Measurements from ENCODE around the gene METTL25B. TPM values are rescaled to one million over a fixed set of nuclear protein-coding genes. Genes with fewer than 3 reads are reported as not detected.

METTL25B gene
- total and polyA plus RNA-seq, 2 of the 4 experiments (the other 2 are of a cell fraction) = 2.3 to 10.1 TPM

DNA sequence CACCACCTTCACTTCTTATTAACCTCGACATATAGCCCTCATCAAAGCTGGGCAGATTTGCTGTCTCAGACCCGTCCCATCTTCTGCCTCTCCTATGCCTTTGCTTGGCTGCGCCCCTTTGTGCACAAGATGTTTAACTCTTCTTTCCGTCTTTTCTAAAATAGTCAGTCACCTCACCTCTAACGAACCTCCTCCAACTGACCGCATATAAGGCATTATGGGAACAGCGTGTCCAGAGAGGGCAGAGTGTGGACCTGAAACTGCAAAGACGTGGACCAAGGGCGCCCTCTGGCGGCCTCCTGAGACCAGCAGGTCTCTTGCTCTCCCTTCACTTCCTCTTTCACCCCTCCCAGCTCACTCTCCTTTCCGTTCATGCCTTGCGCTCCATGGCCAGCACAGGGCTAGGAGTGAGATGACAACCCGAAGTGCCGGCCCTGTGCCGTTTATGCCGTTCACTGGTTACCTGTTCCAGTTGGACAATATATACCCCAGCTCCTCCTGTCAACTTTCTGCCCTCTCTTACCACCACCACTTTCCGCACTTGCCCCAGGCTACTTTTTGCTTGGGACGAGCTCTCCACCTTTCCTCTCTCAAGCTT is 2.5 kb upstream of the METTL25B start:
- intact Hi-C loops (cut with micrococcal nuclease) = loop anchor here (1.0 to 10.0 kb wide), 8 partner anchors 17 to 221 kb away; partner anchors contain the start of genes LRRC71, MEF2D, NTRK1 and PRCC
- H2BK20ac ChIP-seq (ENCODE audit: low read depth, low read length) = no peak overlapping the region
- H3K4me1 ChIP-seq (ENCODE audit: control insufficient read depth, insufficient read depth, low read length) = peaks cover 8% of the 10 kb centered on the region
- 24% methylated on average over 12 of the region's 18 CpGs; no CpG with 5 or more reads in 1 of the 2 experiments for WGBS, 2 experiments (ENCODE audit: extremely low coverage in 2 of 2, insufficient read length in 1 of 2)
- no peak overlapping the region for H2BK15ac ChIP-seq (ENCODE audit: low read depth, low read length)
- H3K36me3 ChIP-seq (ENCODE audit: control insufficient read depth, insufficient read depth, low read length) = peaks cover 30% of the 10 kb centered on the region
- BruUV-seq (replicated peaks) = no TSS peak
- H4K20me1 ChIP-seq (ENCODE audit: insufficient read depth, low read length) = peaks cover 40% of the 10 kb centered on the region
- peak overlapping the region; percentile 86 for H2AK9ac ChIP-seq (replicated peaks; ENCODE audit: low read depth, low read length, poor library complexity)
- in situ Hi-C loops (cut with MboI; ENCODE audit: low sequenced_read_pairs) = no loop called here
- H3K27me3 ChIP-seq (ENCODE audit: control insufficient read depth, insufficient read depth, low read length) = no peaks in the 10 kb centered on the region
- H3K4me3 ChIP-seq (ENCODE audit: insufficient read depth, low read depth, low read length) = peak overlapping the region; percentile 21; the same call in 1 of the 2 replicates
- no peaks in the 10 kb centered on the region for H3K9me3 ChIP-seq (ENCODE audit: control insufficient read depth, insufficient read depth, low read length)
- DNase-seq (peak; percentile 89), ATAC-seq (ENCODE audit: low read depth) (peak; percentile 69)
- H3K79me1 ChIP-seq (ENCODE audit: low read depth in 1 of 2, low read length in 2 of 2) = peaks cover 28 to 80% of the 10 kb centered on the region in 2 experiments
- H3K4ac ChIP-seq (ENCODE audit: low read depth, low read length) = no peak overlapping the region
- CTCF ChIA-PET = interaction anchor here (0.6 to 6.3 kb wide), 27 partner anchors 8 to 204 kb away, joined by 3 to 104 read pairs (median 5); partner anchors contain the start of genes CRABP2, HAPLN2, NES and NTRK1
- peak overlapping the region; percentile 55 for H2AFZ ChIP-seq (replicated peaks; ENCODE audit: low read length, poor library complexity)
- no peak overlapping the region for H4K5ac ChIP-seq (ENCODE audit: low read depth, low read length)
- peak overlapping the region; percentile 38; the same call in 1 of the 2 replicates for H3K9ac ChIP-seq (ENCODE audit: low read depth, low read length)
- dilution Hi-C loops (cut with HindIII; ENCODE audit: low sequenced_read_pairs, unreplicated experiment) = no loop called here
- H3K14ac ChIP-seq (replicated peaks; ENCODE audit: low read depth, low read length) = no peak overlapping the region
- no peak overlapping the region for H2BK120ac ChIP-seq (ENCODE audit: low read depth, low read length)
- H3K4me2 ChIP-seq (ENCODE audit: low read depth, low read length) = peak overlapping the region; percentile 85
- H3K9me1 ChIP-seq (ENCODE audit: insufficient read depth, low read length) = peaks cover 8% of the 10 kb centered on the region; the same call in 1 of the 2 replicates
- H2AK5ac ChIP-seq (ENCODE audit: low read depth, low read length) = peak overlapping the region; percentile 37
- H3K23ac ChIP-seq (ENCODE audit: low read depth, low read length) = no peak overlapping the region
- H4K8ac ChIP-seq (ENCODE audit: low read depth in 2 of 2, low read length in 2 of 2) = no peak overlapping the region; a peak in 1 of 4 replicates
- no peak overlapping the region for H3K56ac ChIP-seq (ENCODE audit: extremely low read depth, insufficient read depth, low read length)
- H3K27ac ChIP-seq (ENCODE audit: insufficient read depth, low read length) = no peak overlapping the region
- POLR2A ChIA-PET (ENCODE audit: unreplicated experiment) = interaction anchor here (0.7 to 1.2 kb wide), 2 partner anchors 49 to 202 kb away, joined by 3 read pairs; no protein-coding TSS in a partner anchor
- H3K18ac ChIP-seq (ENCODE audit: low read depth, low read length) = no peak overlapping the region
- H4K91ac ChIP-seq (ENCODE audit: insufficient read depth, low read depth, low read length) = no peak overlapping the region
- H2BK5ac ChIP-seq (ENCODE audit: low read depth, low read length, poor library complexity, severe bottlenecking) = no peak overlapping the region
- TF ChIP-seq CHD1 (IDR thresholded peaks at IDR 0.05; ENCODE audit: low read depth, low read length) (no peak), RAD21 (IDR thresholded peaks at IDR 0.05; ENCODE audit: low read length) (peak; percentile 96), BHLHE40 (IDR thresholded peaks at IDR 0.05; ENCODE audit: low read depth, low read length) (no peak), RFX5 (IDR thresholded peaks at IDR 0.05; ENCODE audit: low read depth, low read length) (no peak), NFE2L2 (IDR thresholded peaks at IDR 0.05; ENCODE audit: low read depth, low read length) (no peak), SMC3 (IDR thresholded peaks at IDR 0.05; ENCODE audit: low read depth, low read length) (peak; percentile 97), CEBPB (IDR thresholded peaks at IDR 0.05; ENCODE audit: low read depth, low read length) (no peak), FOS (IDR thresholded peaks at IDR 0.05; ENCODE audit: low read depth, low read length) (no peak), RCOR1 (IDR thresholded peaks at IDR 0.05; ENCODE audit: insufficient replicate concordance, low read length) (no peak), MAFK (IDR thresholded peaks at IDR 0.05; ENCODE audit: low read depth, low read length) (no peak), MXI1 (IDR thresholded peaks at IDR 0.05; ENCODE audit: borderline replicate concordance, low read depth, low read length) (peak; percentile 77), POLR2A (IDR thresholded peaks at IDR 0.05; ENCODE audit: low read depth, low read length) (peak; percentile 51; the same call in 1 of the 2 replicates)
- TF ChIP-seq, protein P1, sequence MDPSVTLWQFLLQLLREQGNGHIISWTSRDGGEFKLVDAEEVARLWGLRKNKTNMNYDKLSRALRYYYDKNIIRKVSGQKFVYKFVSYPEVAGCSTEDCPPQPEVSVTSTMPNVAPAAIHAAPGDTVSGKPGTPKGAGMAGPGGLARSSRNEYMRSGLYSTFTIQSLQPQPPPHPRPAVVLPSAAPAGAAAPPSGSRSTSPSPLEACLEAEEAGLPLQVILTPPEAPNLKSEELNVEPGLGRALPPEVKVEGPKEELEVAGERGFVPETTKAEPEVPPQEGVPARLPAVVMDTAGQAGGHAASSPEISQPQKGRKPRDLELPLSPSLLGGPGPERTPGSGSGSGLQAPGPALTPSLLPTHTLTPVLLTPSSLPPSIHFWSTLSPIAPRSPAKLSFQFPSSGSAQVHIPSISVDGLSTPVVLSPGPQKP (IDR thresholded peaks at IDR 0.05; ENCODE audit: borderline replicate concordance, low read depth, low read length) = no peak
- TF ChIP-seq, protein P2, sequence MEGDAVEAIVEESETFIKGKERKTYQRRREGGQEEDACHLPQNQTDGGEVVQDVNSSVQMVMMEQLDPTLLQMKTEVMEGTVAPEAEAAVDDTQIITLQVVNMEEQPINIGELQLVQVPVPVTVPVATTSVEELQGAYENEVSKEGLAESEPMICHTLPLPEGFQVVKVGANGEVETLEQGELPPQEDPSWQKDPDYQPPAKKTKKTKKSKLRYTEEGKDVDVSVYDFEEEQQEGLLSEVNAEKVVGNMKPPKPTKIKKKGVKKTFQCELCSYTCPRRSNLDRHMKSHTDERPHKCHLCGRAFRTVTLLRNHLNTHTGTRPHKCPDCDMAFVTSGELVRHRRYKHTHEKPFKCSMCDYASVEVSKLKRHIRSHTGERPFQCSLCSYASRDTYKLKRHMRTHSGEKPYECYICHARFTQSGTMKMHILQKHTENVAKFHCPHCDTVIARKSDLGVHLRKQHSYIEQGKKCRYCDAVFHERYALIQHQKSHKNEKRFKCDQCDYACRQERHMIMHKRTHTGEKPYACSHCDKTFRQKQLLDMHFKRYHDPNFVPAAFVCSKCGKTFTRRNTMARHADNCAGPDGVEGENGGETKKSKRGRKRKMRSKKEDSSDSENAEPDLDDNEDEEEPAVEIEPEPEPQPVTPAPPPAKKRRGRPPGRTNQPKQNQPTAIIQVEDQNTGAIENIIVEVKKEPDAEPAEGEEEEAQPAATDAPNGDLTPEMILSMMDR (conservative IDR thresholded peaks at IDR 0.05; ENCODE audit: low read depth, low read length) = peak; percentile 97
- TF ChIP-seq, protein P3, sequence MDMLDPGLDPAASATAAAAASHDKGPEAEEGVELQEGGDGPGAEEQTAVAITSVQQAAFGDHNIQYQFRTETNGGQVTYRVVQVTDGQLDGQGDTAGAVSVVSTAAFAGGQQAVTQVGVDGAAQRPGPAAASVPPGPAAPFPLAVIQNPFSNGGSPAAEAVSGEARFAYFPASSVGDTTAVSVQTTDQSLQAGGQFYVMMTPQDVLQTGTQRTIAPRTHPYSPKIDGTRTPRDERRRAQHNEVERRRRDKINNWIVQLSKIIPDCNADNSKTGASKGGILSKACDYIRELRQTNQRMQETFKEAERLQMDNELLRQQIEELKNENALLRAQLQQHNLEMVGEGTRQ (IDR thresholded peaks at IDR 0.05; ENCODE audit: low read depth, low read length) = no peak

Measured in IMR-90 (cell line).